ENCODE data around the gene SPEM2. TPM values are rescaled to one million over a fixed set of nuclear protein-coding genes. Genes with fewer than 3 reads are reported as not detected.
"Not testable (repeated sequence)": the region's sequence is repeated elsewhere in the genome, so short reads cannot be mapped to it uniquely, and the experiment has no call there.

Gene SPEM2
- total RNA-seq, 1 donor from 2014 or later: 0.15 TPM

DNA sequence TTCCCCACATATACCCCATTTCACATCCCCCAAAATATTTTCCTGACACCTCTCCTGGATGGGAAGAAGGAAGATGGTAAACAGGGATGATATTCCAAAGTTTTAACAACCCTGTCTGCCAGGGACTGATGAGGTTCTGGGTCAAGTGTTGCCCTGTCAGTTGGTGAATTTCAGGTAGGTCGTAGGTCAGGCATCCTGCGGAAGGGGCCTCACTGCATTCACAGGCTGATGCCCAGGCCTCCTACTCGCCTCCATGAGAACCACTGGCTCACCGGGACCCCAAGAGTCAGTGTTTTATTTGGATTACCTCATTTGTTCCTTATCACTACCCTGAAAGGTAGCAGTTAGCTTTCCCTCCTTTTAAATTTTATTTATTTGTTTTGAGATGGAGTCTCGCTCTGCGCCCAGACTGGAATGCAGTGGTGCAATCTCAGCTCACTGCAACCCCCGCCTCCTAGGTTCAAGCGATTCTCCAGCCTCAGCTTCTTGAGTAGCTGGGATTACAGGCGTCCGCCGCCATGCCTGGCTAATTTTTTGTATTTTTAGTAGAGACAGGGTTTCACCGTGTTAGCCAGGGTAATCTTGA, 43.5 kb downstream of the SPEM2 start:
- TF ChIP-seq, protein P1, sequence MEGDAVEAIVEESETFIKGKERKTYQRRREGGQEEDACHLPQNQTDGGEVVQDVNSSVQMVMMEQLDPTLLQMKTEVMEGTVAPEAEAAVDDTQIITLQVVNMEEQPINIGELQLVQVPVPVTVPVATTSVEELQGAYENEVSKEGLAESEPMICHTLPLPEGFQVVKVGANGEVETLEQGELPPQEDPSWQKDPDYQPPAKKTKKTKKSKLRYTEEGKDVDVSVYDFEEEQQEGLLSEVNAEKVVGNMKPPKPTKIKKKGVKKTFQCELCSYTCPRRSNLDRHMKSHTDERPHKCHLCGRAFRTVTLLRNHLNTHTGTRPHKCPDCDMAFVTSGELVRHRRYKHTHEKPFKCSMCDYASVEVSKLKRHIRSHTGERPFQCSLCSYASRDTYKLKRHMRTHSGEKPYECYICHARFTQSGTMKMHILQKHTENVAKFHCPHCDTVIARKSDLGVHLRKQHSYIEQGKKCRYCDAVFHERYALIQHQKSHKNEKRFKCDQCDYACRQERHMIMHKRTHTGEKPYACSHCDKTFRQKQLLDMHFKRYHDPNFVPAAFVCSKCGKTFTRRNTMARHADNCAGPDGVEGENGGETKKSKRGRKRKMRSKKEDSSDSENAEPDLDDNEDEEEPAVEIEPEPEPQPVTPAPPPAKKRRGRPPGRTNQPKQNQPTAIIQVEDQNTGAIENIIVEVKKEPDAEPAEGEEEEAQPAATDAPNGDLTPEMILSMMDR (IDR thresholded peaks at IDR 0.05; ENCODE audit: unreplicated experiment): no peak
- no peak overlapping the region for H3K27ac Mint-ChIP-seq (ENCODE audit: unreplicated experiment)

DNA sequence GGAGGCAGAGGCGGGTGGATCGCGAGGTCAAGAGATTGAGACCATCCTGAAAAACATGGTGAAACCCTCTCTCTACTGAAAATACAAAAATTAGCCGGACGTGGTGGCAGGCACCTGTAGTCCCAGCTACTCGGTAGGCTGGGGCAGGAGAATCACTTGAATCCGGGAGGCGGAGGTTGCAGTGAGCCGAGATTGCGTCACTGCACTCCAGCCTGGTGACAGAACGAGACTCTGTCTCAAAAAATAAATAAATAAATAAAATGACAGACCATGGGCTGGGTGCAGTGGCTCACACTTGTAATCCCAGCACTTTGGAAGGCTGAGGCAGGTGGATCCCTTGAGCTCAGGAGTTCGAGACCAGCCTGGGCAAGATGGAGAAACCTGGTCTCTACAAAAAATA, 44.4 kb downstream of the SPEM2 start:
- H3K4me1 Mint-ChIP-seq (ENCODE audit: unreplicated experiment); H3K27ac Mint-ChIP-seq (ENCODE audit: unreplicated experiment); H3K4me3 Mint-ChIP-seq (ENCODE audit: unreplicated experiment); H3K36me3 Mint-ChIP-seq (ENCODE audit: low read depth, unreplicated experiment); DNase-seq (ENCODE audit: low spot score); H3K27me3 Mint-ChIP-seq (ENCODE audit: unreplicated experiment); H3K9me3 Mint-ChIP-seq (ENCODE audit: unreplicated experiment): not testable (repeated sequence)

More for the DNA sequence above, 43.5 kb downstream of the SPEM2 start:
- no peaks in the 10 kb centered on the region for H3K36me3 Mint-ChIP-seq (ENCODE audit: low read depth, unreplicated experiment)
- DNase-seq (ENCODE audit: low spot score): no peak
- H3K4me1 Mint-ChIP-seq (ENCODE audit: unreplicated experiment): peaks cover 5% of the 10 kb centered on the region
- no peak overlapping the region for H3K4me3 Mint-ChIP-seq (ENCODE audit: unreplicated experiment)
- H3K27me3 Mint-ChIP-seq (ENCODE audit: unreplicated experiment): peaks cover 7% of the 10 kb centered on the region
- no peaks in the 10 kb centered on the region for H3K9me3 Mint-ChIP-seq (ENCODE audit: unreplicated experiment)

DNA sequence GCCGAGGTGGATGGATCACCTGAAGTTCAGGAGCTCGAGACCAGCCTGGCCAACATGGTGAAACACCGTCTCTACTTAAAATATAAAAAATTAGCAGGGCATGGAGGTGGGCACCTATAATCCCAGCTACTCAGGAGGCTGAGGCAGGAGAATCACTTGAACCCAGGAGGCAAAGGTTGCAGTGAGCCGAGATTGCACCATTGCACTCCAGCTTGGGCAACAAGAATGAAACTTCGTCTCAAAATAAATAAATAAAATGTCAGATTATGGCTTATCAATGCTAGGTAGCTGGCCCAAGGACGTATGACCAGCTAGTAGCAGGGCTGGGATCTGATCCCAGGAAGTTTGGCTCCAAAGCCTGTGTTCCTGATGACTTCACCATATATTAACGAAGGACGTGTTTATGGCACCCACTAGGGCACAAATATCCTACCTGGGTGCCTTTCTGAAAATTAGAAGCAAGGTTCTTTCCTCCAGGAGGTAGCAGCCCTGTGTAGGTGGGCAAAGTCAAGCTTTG, 45.1 kb downstream of the SPEM2 start:
- H3K27me3 Mint-ChIP-seq (ENCODE audit: unreplicated experiment); H3K27ac Mint-ChIP-seq (ENCODE audit: unreplicated experiment); H3K4me3 Mint-ChIP-seq (ENCODE audit: unreplicated experiment); H3K4me1 Mint-ChIP-seq (ENCODE audit: unreplicated experiment); DNase-seq (ENCODE audit: low spot score); H3K36me3 Mint-ChIP-seq (ENCODE audit: low read depth, unreplicated experiment); H3K9me3 Mint-ChIP-seq (ENCODE audit: unreplicated experiment): not testable (repeated sequence)

DNA sequence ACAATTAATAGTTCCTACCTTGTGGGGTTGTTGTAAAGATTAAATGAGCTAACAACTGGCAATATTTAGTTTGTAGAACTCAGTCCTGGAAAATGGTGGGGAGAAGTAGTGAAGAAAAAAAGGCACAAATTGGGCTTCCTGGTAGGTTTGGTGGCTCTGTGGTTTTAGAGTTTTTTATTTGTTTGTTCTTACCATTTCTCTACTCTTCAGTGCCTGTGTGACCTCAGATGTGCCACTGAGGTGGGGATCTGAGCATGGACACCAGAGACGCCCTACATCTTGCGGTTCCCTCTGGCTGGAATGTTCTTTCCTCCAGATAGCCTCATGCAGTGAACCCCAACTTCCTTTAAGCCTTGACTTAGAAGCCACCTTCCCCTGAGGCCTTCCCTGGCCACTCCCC, 46.3 kb downstream of the SPEM2 start:
- H3K27ac Mint-ChIP-seq (ENCODE audit: unreplicated experiment): no peak overlapping the region
- peaks cover 10% of the 10 kb centered on the region for H3K4me1 Mint-ChIP-seq (ENCODE audit: unreplicated experiment)
- no peak overlapping the region for H3K4me3 Mint-ChIP-seq (ENCODE audit: unreplicated experiment)
- peaks cover 4% of the 10 kb centered on the region for H3K27me3 Mint-ChIP-seq (ENCODE audit: unreplicated experiment)
- H3K9me3 Mint-ChIP-seq (ENCODE audit: unreplicated experiment): no peaks in the 10 kb centered on the region
- DNase-seq (ENCODE audit: low spot score): no peak
- no peaks in the 10 kb centered on the region for H3K36me3 Mint-ChIP-seq (ENCODE audit: low read depth, unreplicated experiment)
- TF ChIP-seq, protein P1 (IDR thresholded peaks at IDR 0.05; ENCODE audit: unreplicated experiment): no peak

DNA sequence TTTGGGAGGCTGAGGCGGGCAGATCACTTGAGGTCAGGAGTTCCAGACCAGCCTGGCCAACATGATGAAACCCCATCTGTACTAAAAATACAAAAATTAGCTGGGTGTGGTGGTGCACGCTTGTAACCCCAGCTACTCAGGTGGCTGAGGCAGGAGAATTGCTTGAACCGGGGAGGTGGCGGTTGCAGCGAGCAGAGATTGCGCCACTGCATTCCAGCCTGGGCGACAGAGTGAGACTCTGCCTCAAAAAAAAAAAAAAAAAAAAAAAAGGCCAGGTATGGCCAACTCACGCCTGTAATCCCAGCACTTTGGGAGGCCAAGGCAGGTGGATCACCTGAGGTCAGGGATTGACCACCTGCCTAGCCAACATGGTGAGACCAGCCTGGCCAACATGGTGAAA, 49.4 kb downstream of the SPEM2 start:
- H3K4me3 Mint-ChIP-seq (ENCODE audit: unreplicated experiment); H3K27me3 Mint-ChIP-seq (ENCODE audit: unreplicated experiment): not testable (repeated sequence)

DNA sequence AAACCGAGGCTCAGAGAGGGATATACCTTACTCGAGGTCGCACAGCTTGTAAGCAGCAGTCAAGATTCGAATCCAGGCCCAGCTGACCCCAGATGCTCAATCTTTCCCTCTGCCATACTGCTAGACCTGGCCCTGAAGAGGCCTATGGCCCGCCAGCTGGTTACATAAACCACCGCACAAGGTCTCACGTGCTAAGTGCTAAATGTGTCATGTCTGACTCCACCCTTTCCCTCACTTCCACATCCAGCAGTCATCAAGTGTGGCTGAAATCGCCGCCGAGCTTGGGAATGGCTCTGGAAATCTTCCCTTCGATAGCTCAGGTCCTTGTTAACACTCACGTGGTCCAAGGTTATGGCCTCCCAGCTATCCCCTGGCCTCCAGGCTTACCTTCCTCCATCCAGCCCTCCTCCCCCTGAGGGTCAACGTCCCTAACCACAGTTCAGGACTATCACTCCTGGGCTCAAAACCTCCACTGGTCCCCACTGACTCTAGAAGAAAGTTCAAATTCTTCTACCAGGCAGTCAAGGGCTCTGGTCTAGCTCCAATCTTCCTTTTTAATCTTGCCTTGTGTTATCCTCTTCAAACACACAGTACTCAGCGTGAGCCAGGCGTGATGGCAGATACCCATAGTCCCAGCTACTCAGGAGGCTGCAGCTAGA, 50.5 kb downstream of the SPEM2 start:
- no peak overlapping the region for H3K4me3 Mint-ChIP-seq (ENCODE audit: unreplicated experiment)
- H3K4me1 Mint-ChIP-seq (ENCODE audit: unreplicated experiment): peaks cover 31% of the 10 kb centered on the region
- H3K36me3 Mint-ChIP-seq (ENCODE audit: low read depth, unreplicated experiment): no peaks in the 10 kb centered on the region
- TF ChIP-seq, protein P1 (IDR thresholded peaks at IDR 0.05; ENCODE audit: unreplicated experiment): no peak
- H3K27ac Mint-ChIP-seq (ENCODE audit: unreplicated experiment): peak overlapping the region; percentile 71
- no peaks in the 10 kb centered on the region for H3K9me3 Mint-ChIP-seq (ENCODE audit: unreplicated experiment)
- no peak for DNase-seq (ENCODE audit: low spot score)
- peaks cover 13% of the 10 kb centered on the region for H3K27me3 Mint-ChIP-seq (ENCODE audit: unreplicated experiment)

More for the DNA sequence above, 49.4 kb downstream of the SPEM2 start:
- not testable (repeated sequence) for H3K36me3 Mint-ChIP-seq (ENCODE audit: low read depth, unreplicated experiment); H3K27ac Mint-ChIP-seq (ENCODE audit: unreplicated experiment); H3K9me3 Mint-ChIP-seq (ENCODE audit: unreplicated experiment); DNase-seq (ENCODE audit: low spot score)
- H3K4me1 Mint-ChIP-seq (ENCODE audit: unreplicated experiment): peaks cover 23% of the 10 kb centered on the region

Measured in endothelial cell (in vitro differentiated cells).